ENCODE measurements around the gene SH2D7.

- no peak for TF ChIP-seq REST (IDR thresholded peaks at IDR 0.05; ENCODE audit: insufficient read depth in 1 of 2, low read depth in 2 of 2, low read length in 1 of 2)
- TF ChIP-seq CTCF (IDR thresholded peaks at IDR 0.05), result no peak
- TF ChIP-seq POLR2AphosphoS5 (IDR thresholded peaks at IDR 0.05; ENCODE audit: low read depth, low read length), result no peak
Observed at GRCh38 chr15:78104119-78104479, 11.7 kb downstream of the SH2D7 start.

All from Panc1 (cell line).